HCT116 (cell line): ENCODE measurements around the gene ZNF628. TPM values are rescaled to one million over a fixed set of nuclear protein-coding genes. Genes with fewer than 3 reads are reported as not detected.

ENCODE experiments used
- ATAC-seq: fragments of 200-7000 bp; cut with Tn5 transposase; 2 replicates; pipeline ENCODE4 v1.9.1; 2020; ENCODE audit warnings: mild to moderate bottlenecking, moderate library complexity
- BruUV-seq: library from RNA; stranded (reverse); fragments of 400-500 nt; replicated peaks from 2 replicates; lab custom pipeline; 2021; lab: Mats Ljungman, UMichigan
- CTCF ChIA-PET: fragments of 300-600 bp; sonication (Branson Sonifier 250); formaldehyde crosslinking; loops from one replicate; lab custom pipeline; 2021; ENCODE audit warnings: antibody characterized with exemption; lab: Charles Lee
- POLR2A ChIA-PET: fragments of 300-600, 350-600 bp; sonication (Branson Sonifier 250); formaldehyde crosslinking; loops from one replicate; lab custom pipeline; 2021; ENCODE audit warnings: antibody characterized with exemption; lab: Charles Lee
- RAD21 ChIA-PET, 2 experiments: fragments of 300-600 bp; sonication (Branson Sonifier 250); formaldehyde crosslinking; loops; one replicate each; lab custom pipeline; 2023; ENCODE audit warnings: low total read pairs in 2 of 2; ENCODE audit not compliant: uncharacterized antibody in 2 of 2, unreplicated experiment in 2 of 2, low non-redundant PET in 1 of 2; lab: Charles Lee
- DNase-seq: peaks from one replicate; pipeline ENCODE4 v3.0.0-alpha.2; 2010; ENCODE audit warnings: low read depth, low spot score
- H2AFZ ChIP-seq: fragments of 200-600 bp; shearing (Covaris generic), sonication (generic); 2 replicates; pipeline ENCODE4 v1.6.1; 2017; ENCODE audit warnings: low read depth, mixed run types, mixed read lengths, antibody characterized with exemption, low read length; ENCODE audit not compliant: poor library complexity, severe bottlenecking
- H3K27ac ChIP-seq: 2 replicates; pipeline ENCODE4 v1.5.1; 2012; ENCODE audit warnings: low read depth, low read length
- H3K27me3 ChIP-seq: fragments of 200-600 bp; sonication (generic); 2 replicates; pipeline ENCODE4 v1.6.1; 2016; ENCODE audit warnings: mixed run types, low read length, mixed read lengths; ENCODE audit not compliant: insufficient read depth
- H3K36me3 ChIP-seq, 2 experiments: fragments of 200-500 bp in 1 of 2; fragments of 200-600 bp in 1 of 2; sonication (Bioruptor generic) in 1 of 2; sonication (generic) in 1 of 2; 2 replicates each; pipeline versions ENCODE4 v1.5.1 to v1.6.1; 2014 to 2016; ENCODE audit warnings: low read length in 2 of 2, inconsistent platforms in 1 of 2, mixed read lengths in 1 of 2, mixed run types in 1 of 2; ENCODE audit not compliant: insufficient read depth in 2 of 2, control insufficient read depth in 1 of 2
- H3K4me1 ChIP-seq, 2 experiments: fragments of 200-600 bp in 1 of 2; sonication (generic) in 1 of 2; 2 replicates each; pipeline versions ENCODE4 v1.5.1 to v1.6.1; 2012 to 2017; ENCODE audit warnings: low read length in 2 of 2, inconsistent platforms in 1 of 2, mild to moderate bottlenecking in 1 of 2, mixed read lengths in 1 of 2, mixed run types in 1 of 2, moderate library complexity in 1 of 2; ENCODE audit not compliant: insufficient read depth in 2 of 2, control insufficient read depth in 1 of 2
- H3K4me2 ChIP-seq: fragments of 200-600 bp; sonication (generic); 2 replicates; pipeline ENCODE4 v1.6.1; 2017; ENCODE audit warnings: mixed run types, low read length, mixed read lengths
- H3K4me3 ChIP-seq, 2 experiments: fragments of 200-600 bp in 1 of 2; sonication (generic) in 1 of 2; replicated peaks in 1 of 2; 2 replicates each; pipeline ENCODE4 v1.5.1; 2011 to 2016; ENCODE audit warnings: low read length in 2 of 2, control low read depth in 1 of 2, low read depth in 1 of 2, mild to moderate bottlenecking in 1 of 2, mixed read lengths in 1 of 2, mixed run types in 1 of 2
- H3K79me2 ChIP-seq: fragments of 200-600 bp; sonication (generic); 2 replicates; pipeline ENCODE4 v1.6.1; 2017; ENCODE audit warnings: mild to moderate bottlenecking, mixed run types, low read length, moderate library complexity, mixed read lengths; ENCODE audit not compliant: insufficient read depth
- H3K9ac ChIP-seq: fragments of 200-600 bp; sonication (generic); 2 replicates; pipeline ENCODE4 v1.6.1; 2016; ENCODE audit warnings: low read length, mixed read lengths
- H3K9me2 ChIP-seq: fragments of 200-600 bp; sonication (generic), shearing (Covaris generic); 2 replicates; pipeline ENCODE4 v1.6.1; 2017; ENCODE audit warnings: mixed run types, mild to moderate bottlenecking, moderate library complexity; ENCODE audit not compliant: insufficient read depth
- H3K9me3 ChIP-seq, 2 experiments: fragments of 200-500 bp in 1 of 2; fragments of 200-600 bp in 1 of 2; sonication (Bioruptor generic) in 1 of 2; sonication (generic) in 1 of 2; 2 replicates each; pipeline ENCODE4 v1.6.1; 2014 to 2017; ENCODE audit warnings: low read length in 2 of 2, mixed read lengths in 2 of 2, inconsistent platforms in 1 of 2, low read depth in 1 of 2, mild to moderate bottlenecking in 1 of 2, mixed run types in 1 of 2, moderate library complexity in 1 of 2; ENCODE audit not compliant: control insufficient read depth in 1 of 2, insufficient read depth in 1 of 2
- H4K20me1 ChIP-seq: fragments of 200-600 bp; sonication (generic), shearing (Covaris generic); 2 replicates; pipeline ENCODE4 v1.6.1; 2017; ENCODE audit warnings: mixed run types, mild to moderate bottlenecking, moderate library complexity; ENCODE audit not compliant: insufficient read depth
- CBX3 ChIP-seq: IDR thresholded peaks from 2 replicates; pipeline ENCODE4 v1.6.1; 2012; ENCODE audit warnings: low read depth
- EZH2phosphoT487 ChIP-seq: fragments of 200-600 bp; IDR thresholded peaks from 2 replicates; pipeline ENCODE4 v1.6.1; 2018; ENCODE audit warnings: antibody characterized with exemption, borderline replicate concordance
- FOSL1 ChIP-seq: IDR thresholded peaks from 2 replicates; pipeline ENCODE4 v1.6.1; 2012; ENCODE audit warnings: low read depth
- JUND ChIP-seq: IDR thresholded peaks from 2 replicates; pipeline ENCODE4 v1.6.1; 2012
- POLR2AphosphoS5 ChIP-seq: IDR thresholded peaks from 2 replicates; pipeline ENCODE4 v1.6.1; 2011; ENCODE audit warnings: mild to moderate bottlenecking, low read depth, low read length, moderate library complexity
- RAD21 ChIP-seq: IDR thresholded peaks from 2 replicates; pipeline ENCODE4 v1.6.1; 2012; ENCODE audit warnings: low read depth, mild to moderate bottlenecking
- TCF7L2 ChIP-seq: IDR thresholded peaks from 2 replicates; pipeline ENCODE4 v1.7.0; 2011; ENCODE audit warnings: borderline replicate concordance, inconsistent platforms; ENCODE audit not compliant: insufficient read depth, insufficient read length; ENCODE audit errors: extremely low read depth
- intact Hi-C: fragments of 100-400 bp; cut with micrococcal nuclease; formaldehyde crosslinking; loops from 2 replicates; pipeline ENCODE4 v1.10.0; 2022
- total RNA-seq: library from RNA; stranded (reverse); gene quantifications from one replicate; pipeline ENCODE4 v1.2.1, GENCODE V29; 2021; ENCODE audit not compliant: unreplicated experiment
- TF ChIP-seq, protein P1 (sequence below), 3 experiments: fragments of 200-600 bp in 1 of 3; sonication (generic) in 1 of 3; IDR thresholded peaks in 2 of 3; conservative IDR thresholded peaks in 1 of 3; 2 replicates each; pipeline ENCODE4 v1.5.1; 2012 to 2017; ENCODE audit warnings: low read depth in 2 of 3, low read length in 2 of 3, antibody characterized with exemption in 1 of 3, borderline replicate concordance in 1 of 3, control low read depth in 1 of 3, mild to moderate bottlenecking in 1 of 3, mixed read lengths in 1 of 3, mixed run types in 1 of 3, moderate library complexity in 1 of 3; ENCODE audit not compliant: insufficient read depth in 1 of 3
- TF ChIP-seq, protein P2 (sequence below): IDR thresholded peaks from 2 replicates; pipeline ENCODE4 v1.6.1; 2012
- TF ChIP-seq, protein P3 (sequence below): IDR thresholded peaks from 2 replicates; pipeline ENCODE4 v1.6.1; 2012
- TF ChIP-seq, protein P4 (sequence below): IDR thresholded peaks from 2 replicates; pipeline ENCODE4 v1.6.1; 2012; ENCODE audit warnings: low read depth

ZNF628 gene
- total RNA-seq, 1 experiment from 2014 or later = 14.9 TPM

DNA sequence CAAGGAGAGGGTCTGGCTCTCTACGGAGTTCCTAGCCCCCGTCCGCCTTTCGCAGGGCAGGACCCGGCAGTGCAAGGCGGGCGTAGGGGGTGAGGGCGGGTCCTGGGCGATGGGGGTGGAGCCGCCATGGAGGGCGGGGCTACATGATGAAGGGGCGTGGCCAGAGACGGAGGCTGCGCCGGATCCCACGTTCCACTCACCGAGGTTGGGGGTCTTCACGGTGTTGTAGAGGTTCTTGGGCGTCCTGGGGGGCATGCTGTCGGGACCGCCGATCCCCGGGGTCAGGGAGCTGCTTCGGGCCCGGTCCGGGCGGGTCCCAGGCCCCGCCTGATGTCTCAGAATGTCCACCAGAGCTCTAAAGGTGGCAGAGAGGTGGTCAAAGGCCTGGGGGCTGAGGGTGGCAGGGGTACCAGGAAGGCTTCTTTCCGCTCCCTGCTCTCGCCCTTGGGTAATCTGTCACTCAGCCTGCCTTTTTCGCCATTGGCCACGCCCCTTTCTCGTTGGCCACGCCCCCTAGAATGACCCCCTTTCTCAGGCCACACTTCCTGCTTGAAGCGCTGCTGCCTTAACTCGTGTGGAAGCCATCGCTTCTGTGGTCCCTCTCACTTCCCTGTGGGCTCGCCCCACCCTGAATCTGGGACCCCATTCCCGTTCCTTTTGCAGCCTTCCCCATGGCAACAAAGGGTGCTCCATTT lies 35.9 kb upstream of the ZNF628 start (continued):
- TF ChIP-seq, protein P1, sequence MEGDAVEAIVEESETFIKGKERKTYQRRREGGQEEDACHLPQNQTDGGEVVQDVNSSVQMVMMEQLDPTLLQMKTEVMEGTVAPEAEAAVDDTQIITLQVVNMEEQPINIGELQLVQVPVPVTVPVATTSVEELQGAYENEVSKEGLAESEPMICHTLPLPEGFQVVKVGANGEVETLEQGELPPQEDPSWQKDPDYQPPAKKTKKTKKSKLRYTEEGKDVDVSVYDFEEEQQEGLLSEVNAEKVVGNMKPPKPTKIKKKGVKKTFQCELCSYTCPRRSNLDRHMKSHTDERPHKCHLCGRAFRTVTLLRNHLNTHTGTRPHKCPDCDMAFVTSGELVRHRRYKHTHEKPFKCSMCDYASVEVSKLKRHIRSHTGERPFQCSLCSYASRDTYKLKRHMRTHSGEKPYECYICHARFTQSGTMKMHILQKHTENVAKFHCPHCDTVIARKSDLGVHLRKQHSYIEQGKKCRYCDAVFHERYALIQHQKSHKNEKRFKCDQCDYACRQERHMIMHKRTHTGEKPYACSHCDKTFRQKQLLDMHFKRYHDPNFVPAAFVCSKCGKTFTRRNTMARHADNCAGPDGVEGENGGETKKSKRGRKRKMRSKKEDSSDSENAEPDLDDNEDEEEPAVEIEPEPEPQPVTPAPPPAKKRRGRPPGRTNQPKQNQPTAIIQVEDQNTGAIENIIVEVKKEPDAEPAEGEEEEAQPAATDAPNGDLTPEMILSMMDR (IDR thresholded peaks at IDR 0.05 in 2 of 3, conservative IDR thresholded peaks at IDR 0.05 in 1 of 3; ENCODE audit: borderline replicate concordance in 1 of 3, insufficient read depth in 1 of 3, low read depth in 2 of 3, low read length in 2 of 3) = no peak
- TF ChIP-seq, protein P2, sequence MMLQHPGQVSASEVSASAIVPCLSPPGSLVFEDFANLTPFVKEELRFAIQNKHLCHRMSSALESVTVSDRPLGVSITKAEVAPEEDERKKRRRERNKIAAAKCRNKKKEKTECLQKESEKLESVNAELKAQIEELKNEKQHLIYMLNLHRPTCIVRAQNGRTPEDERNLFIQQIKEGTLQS = no peak
- no peak for TF ChIP-seq TCF7L2
- TF ChIP-seq CBX3 = no peak
- no peak for TF ChIP-seq RAD21
- TF ChIP-seq, protein P3, sequence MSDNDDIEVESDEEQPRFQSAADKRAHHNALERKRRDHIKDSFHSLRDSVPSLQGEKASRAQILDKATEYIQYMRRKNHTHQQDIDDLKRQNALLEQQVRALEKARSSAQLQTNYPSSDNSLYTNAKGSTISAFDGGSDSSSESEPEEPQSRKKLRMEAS = no peak
- TF ChIP-seq, all 23 proteins: peak for 0

DNA sequence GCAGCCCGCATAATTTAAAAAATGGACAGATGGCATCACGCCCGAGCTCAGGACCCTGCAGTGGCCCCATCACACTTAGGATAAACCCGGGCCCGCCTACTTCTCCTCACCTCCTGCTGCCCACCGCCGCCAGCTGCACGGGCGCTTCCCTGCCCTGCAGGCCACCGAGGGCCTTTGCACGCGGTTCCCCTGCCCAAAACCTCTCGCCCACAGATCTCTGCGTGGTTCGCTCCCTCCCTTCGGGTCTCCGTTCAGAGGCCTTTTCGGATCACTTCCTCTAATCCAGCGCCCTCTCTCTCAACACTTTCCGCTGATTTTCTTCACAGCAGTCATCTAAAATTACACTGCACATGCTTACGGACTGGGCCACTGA lies 35.1 kb upstream of the ZNF628 start:
- H2AFZ ChIP-seq = no peak overlapping the region
- no peak overlapping the region for H3K27ac ChIP-seq
- POLR2A ChIA-PET = no interaction called here
- no peaks in the 10 kb centered on the region for H3K79me2 ChIP-seq
- no peaks in the 10 kb centered on the region for H4K20me1 ChIP-seq
- H3K9me3 ChIP-seq = no peaks in the 10 kb centered on the region
- H3K4me1 ChIP-seq = peaks cover 0 to 10% of the 10 kb centered on the region in 2 experiments; a peak in 2 of 4 replicates
- RAD21 ChIA-PET = no interaction called here
- CTCF ChIA-PET = no interaction called here
- no peak overlapping the region for H3K4me3 ChIP-seq
- no peak overlapping the region for H3K9ac ChIP-seq
- H3K36me3 ChIP-seq = no peaks in the 10 kb centered on the region
- no peaks in the 10 kb centered on the region for H3K9me2 ChIP-seq
- ATAC-seq (no peak), DNase-seq (no peak)
- peaks cover 19% of the 10 kb centered on the region; the same call in 1 of the 2 replicates for H3K27me3 ChIP-seq
- H3K4me2 ChIP-seq = peak overlapping the region; percentile 40; the same call in 1 of the 2 replicates
- BruUV-seq = no TSS peak
- intact Hi-C loops = loop anchor here (10.0 kb wide), 1 partner anchor 227 kb away; no protein-coding TSS in a partner anchor
- TF ChIP-seq JUND (no peak), FOSL1 (no peak), EZH2phosphoT487 (no peak), POLR2AphosphoS5 (no peak)
- TF ChIP-seq, protein P2 = no peak
- TF ChIP-seq, protein P1 (IDR thresholded peaks at IDR 0.05 in 2 of 3, conservative IDR thresholded peaks at IDR 0.05 in 1 of 3; ENCODE audit: borderline replicate concordance in 1 of 3, insufficient read depth in 1 of 3, low read depth in 2 of 3, low read length in 2 of 3) = no peak
- TF ChIP-seq, protein P4, sequence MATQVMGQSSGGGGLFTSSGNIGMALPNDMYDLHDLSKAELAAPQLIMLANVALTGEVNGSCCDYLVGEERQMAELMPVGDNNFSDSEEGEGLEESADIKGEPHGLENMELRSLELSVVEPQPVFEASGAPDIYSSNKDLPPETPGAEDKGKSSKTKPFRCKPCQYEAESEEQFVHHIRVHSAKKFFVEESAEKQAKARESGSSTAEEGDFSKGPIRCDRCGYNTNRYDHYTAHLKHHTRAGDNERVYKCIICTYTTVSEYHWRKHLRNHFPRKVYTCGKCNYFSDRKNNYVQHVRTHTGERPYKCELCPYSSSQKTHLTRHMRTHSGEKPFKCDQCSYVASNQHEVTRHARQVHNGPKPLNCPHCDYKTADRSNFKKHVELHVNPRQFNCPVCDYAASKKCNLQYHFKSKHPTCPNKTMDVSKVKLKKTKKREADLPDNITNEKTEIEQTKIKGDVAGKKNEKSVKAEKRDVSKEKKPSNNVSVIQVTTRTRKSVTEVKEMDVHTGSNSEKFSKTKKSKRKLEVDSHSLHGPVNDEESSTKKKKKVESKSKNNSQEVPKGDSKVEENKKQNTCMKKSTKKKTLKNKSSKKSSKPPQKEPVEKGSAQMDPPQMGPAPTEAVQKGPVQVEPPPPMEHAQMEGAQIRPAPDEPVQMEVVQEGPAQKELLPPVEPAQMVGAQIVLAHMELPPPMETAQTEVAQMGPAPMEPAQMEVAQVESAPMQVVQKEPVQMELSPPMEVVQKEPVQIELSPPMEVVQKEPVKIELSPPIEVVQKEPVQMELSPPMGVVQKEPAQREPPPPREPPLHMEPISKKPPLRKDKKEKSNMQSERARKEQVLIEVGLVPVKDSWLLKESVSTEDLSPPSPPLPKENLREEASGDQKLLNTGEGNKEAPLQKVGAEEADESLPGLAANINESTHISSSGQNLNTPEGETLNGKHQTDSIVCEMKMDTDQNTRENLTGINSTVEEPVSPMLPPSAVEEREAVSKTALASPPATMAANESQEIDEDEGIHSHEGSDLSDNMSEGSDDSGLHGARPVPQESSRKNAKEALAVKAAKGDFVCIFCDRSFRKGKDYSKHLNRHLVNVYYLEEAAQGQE = no peak
